PC-3 (cell line): ENCODE results near the gene RNF121.
"Not testable (repeated sequence)": the region's sequence is repeated elsewhere in the genome, so short reads cannot be mapped to it uniquely, and the experiment has no call there.

Experiments
- EZH2 ChIP-seq: fragments of 300-600 bp; sonication (generic); IDR thresholded peaks from one replicate; pipeline ENCODE4 v1.6.1; 2017; ENCODE audit warnings: antibody characterized with exemption, mild to moderate bottlenecking, low read length; ENCODE audit not compliant: unreplicated experiment
- TF ChIP-seq, protein P1 (sequence below): fragments of 300-600 bp; sonication (generic); conservative IDR thresholded peaks from 2 replicates; pipeline ENCODE4 v1.5.1; 2017; ENCODE audit warnings: antibody characterized with exemption, low read depth, mild to moderate bottlenecking, low read length

DNA sequence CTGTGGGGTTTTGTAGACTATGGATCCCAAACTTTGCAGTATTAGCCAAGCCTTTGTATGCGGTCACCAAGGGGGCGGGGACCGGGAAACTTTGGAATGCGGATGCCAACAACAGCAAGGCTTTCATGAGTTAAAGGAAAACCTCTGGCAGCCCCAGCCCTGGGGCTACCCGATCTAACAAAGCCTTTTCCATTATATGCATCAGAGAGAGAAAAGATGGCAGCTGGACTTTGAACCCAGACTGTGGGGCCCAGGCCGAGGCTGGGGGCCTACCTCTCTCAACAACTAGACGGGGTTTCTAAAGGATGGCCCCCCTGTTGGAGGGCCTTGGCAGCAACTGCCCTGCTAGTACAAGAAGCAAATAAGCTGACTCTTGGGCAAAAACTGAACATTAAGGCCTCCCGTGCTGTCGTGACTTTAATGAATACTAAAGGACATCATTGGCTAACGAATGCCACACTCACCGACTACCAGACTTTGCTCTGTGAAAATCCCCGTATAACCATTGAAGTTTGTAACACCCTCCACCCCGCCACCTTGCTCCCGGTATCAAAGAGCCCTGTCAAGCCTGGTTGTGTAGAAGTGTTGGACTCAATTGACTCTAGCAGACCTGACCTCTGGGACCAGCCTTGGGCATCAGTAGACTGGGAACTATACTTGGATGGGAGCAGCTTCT is 40.4 kb upstream of the RNF121 start:
- TF ChIP-seq EZH2, result not testable (repeated sequence)
- TF ChIP-seq, protein P1, sequence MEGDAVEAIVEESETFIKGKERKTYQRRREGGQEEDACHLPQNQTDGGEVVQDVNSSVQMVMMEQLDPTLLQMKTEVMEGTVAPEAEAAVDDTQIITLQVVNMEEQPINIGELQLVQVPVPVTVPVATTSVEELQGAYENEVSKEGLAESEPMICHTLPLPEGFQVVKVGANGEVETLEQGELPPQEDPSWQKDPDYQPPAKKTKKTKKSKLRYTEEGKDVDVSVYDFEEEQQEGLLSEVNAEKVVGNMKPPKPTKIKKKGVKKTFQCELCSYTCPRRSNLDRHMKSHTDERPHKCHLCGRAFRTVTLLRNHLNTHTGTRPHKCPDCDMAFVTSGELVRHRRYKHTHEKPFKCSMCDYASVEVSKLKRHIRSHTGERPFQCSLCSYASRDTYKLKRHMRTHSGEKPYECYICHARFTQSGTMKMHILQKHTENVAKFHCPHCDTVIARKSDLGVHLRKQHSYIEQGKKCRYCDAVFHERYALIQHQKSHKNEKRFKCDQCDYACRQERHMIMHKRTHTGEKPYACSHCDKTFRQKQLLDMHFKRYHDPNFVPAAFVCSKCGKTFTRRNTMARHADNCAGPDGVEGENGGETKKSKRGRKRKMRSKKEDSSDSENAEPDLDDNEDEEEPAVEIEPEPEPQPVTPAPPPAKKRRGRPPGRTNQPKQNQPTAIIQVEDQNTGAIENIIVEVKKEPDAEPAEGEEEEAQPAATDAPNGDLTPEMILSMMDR, result not testable (repeated sequence)
